Measurements from ENCODE around the gene SRD5A1. TPM values are rescaled to one million over a fixed set of nuclear protein-coding genes. Genes with fewer than 3 reads are reported as not detected.

SRD5A1 gene
- total RNA-seq, 4 donors from 2014 or later, result 2.2 to 5.6 (median 3.4) TPM

DNA sequence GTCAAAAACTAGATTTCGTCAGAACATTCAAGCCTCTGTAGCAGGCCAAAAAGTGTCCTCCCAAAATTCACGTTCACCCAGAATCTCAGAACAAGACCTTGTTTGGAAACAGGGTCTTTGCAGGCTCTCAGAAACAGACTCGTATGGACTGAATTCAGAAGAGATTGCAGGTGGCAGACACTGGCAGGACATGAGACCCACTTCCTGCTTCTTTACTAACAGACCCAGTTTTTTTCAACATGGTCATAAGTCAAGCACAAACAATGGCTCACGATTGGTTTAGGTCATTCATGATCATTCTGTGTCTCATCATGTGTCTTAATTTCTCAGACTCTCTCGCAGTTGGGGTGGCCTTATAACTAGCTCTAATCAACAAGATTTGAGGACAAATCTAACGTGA, 74.6 kb downstream of the SRD5A1 start:
- Histone ChIP-seq H3K27ac (no peak overlapping the region), H3K9me3 (no peaks in the 10 kb centered on the region), H3K4me3 (no peak overlapping the region), H3K36me3 (no peaks in the 10 kb centered on the region), H3K27me3 (no peaks in the 10 kb centered on the region), H3K4me1 (peaks cover 10 to 44% (median 21%) of the 10 kb centered on the region in 3 donors)
- 51 to 55% methylated on average over 5 of the region's 6 CpGs for WGBS, 2 donors (ENCODE audit: low coverage in 1 of 2)
- ATAC-seq, result no peak
- TF ChIP-seq POLR2AphosphoS5 (IDR thresholded peaks at IDR 0.05) (no peak), POLR2A (IDR thresholded peaks at IDR 0.05) (no peak), EP300 (IDR thresholded peaks at IDR 0.05) (no peak)
- TF ChIP-seq, protein P1, sequence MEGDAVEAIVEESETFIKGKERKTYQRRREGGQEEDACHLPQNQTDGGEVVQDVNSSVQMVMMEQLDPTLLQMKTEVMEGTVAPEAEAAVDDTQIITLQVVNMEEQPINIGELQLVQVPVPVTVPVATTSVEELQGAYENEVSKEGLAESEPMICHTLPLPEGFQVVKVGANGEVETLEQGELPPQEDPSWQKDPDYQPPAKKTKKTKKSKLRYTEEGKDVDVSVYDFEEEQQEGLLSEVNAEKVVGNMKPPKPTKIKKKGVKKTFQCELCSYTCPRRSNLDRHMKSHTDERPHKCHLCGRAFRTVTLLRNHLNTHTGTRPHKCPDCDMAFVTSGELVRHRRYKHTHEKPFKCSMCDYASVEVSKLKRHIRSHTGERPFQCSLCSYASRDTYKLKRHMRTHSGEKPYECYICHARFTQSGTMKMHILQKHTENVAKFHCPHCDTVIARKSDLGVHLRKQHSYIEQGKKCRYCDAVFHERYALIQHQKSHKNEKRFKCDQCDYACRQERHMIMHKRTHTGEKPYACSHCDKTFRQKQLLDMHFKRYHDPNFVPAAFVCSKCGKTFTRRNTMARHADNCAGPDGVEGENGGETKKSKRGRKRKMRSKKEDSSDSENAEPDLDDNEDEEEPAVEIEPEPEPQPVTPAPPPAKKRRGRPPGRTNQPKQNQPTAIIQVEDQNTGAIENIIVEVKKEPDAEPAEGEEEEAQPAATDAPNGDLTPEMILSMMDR (IDR thresholded peaks at IDR 0.05), result no peak

DNA sequence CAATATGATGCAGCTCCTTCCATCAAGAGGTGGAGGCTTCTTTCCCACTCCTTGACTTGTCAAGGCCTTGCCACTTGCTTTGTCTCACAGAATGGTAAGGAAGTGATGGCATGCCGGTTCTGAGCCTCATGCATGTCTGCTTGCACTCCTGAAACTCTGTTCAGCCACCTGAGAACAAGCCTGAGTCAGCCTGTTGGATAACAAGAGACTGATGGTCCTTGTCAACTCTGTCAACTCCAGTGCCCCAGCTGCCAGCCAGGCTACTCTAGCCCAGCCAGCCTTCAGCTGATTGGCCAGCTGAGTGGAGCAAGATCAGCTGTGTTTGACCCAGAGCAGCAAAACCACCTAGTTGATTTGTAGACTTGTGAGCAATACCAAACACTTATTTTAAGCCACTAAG, 75.6 kb downstream of the SRD5A1 start:
- no peak for ATAC-seq

DNA sequence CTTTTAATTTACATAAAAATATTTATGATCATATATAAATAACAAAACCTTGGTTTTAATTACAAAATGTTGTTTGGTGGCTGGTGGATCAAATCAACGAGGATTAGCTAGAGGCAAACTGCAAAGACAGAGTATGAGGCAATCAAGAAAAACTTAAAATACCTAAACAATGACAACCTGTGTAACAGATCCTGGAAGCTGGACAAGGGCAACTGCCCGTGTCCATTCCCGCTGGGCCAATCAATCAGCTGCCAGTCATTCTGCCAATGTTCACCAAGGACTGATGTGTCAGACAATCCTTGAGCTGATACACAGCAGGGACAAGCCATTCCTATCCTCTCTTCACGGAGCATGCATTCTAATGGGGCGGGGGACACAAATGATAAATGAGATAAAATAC, 76.8 kb downstream of the SRD5A1 start:
- WGBS, 2 donors (ENCODE audit: low coverage in 1 of 2), result 56 to 74% methylated on average over 3 to 5 of the region's 5 CpGs
- no peaks in the 10 kb centered on the region for H3K27me3 ChIP-seq

More for the DNA sequence above, 75.6 kb downstream of the SRD5A1 start:
- Histone ChIP-seq H3K27me3 (no peaks in the 10 kb centered on the region), H3K36me3 (no peaks in the 10 kb centered on the region), H3K4me1 (peaks cover 10 to 38% (median 20%) of the 10 kb centered on the region in 3 donors), H3K4me3 (no peak overlapping the region), H3K27ac (no peak overlapping the region), H3K9me3 (no peaks in the 10 kb centered on the region)
- TF ChIP-seq POLR2AphosphoS5 (IDR thresholded peaks at IDR 0.05) (no peak), EP300 (IDR thresholded peaks at IDR 0.05) (no peak), POLR2A (IDR thresholded peaks at IDR 0.05) (no peak)
- TF ChIP-seq, protein P1 (IDR thresholded peaks at IDR 0.05), result no peak
- 88% methylated on average over 1 of the region's 1 CpG; no CpG with 5 or more reads in 1 of the 2 donors for WGBS, 2 donors (ENCODE audit: low coverage in 1 of 2)

DNA sequence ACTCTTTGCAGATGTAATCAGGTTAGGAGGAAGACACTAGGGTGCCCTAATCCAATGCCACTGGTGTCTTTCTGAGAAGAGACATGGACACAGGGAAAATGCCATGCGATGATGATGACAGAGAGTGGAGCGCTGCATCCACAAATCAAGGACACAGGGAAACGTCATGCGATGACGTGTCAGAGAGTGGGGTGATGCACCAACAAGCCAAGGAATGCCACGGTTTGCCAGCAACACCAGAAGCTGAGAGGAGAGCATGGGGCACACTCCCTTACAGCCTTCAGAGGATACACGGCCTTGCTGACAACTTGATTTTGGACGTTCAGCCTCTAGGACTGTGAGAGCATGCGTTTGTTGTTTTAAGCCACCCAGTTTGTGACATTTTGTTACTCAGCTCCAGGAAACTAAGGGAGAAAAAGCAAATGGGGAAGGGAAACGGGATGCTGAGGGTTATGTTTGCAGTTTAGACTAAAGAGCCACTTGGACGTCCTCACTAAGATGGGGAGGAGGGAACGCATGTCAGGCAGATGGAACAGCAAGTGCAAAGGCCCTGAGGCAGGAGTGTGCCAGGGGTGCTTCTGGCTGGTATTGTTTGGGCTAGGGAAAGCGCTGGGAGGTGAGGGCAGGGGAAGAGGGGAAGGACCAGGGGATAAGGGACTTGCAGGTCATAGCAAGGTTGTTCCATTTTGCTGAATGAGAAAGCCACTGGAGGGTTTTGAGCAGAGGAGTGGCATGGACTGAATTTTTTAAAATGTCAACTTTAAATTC, 77.5 kb downstream of the SRD5A1 start:
- H3K36me3 ChIP-seq, result no peaks in the 10 kb centered on the region
- no peak overlapping the region for H3K27ac ChIP-seq
- WGBS, 2 donors (ENCODE audit: low coverage in 1 of 2), result 64 to 78% methylated on average over 8 to 10 of the region's 13 CpGs
- H3K9me3 ChIP-seq, result no peaks in the 10 kb centered on the region
- peaks cover 0 to 31% (median 18%) of the 10 kb centered on the region in 3 donors for H3K4me1 ChIP-seq
- no peak for ATAC-seq
- H3K27me3 ChIP-seq, result no peaks in the 10 kb centered on the region
- TF ChIP-seq, protein P1 (IDR thresholded peaks at IDR 0.05), result no peak
- no peak for TF ChIP-seq POLR2A (IDR thresholded peaks at IDR 0.05)
- no peak for TF ChIP-seq EP300 (IDR thresholded peaks at IDR 0.05)
- no peak for TF ChIP-seq POLR2AphosphoS5 (IDR thresholded peaks at IDR 0.05)
- H3K4me3 ChIP-seq, result no peak overlapping the region

More for the DNA sequence above, 76.8 kb downstream of the SRD5A1 start:
- no peak overlapping the region for H3K4me3 ChIP-seq
- no peak overlapping the region for H3K27ac ChIP-seq
- TF ChIP-seq POLR2A (IDR thresholded peaks at IDR 0.05) (no peak), POLR2AphosphoS5 (IDR thresholded peaks at IDR 0.05) (no peak), EP300 (IDR thresholded peaks at IDR 0.05) (no peak)
- TF ChIP-seq, protein P1 (IDR thresholded peaks at IDR 0.05), result no peak
- H3K9me3 ChIP-seq, result no peaks in the 10 kb centered on the region
- no peak for ATAC-seq
- H3K4me1 ChIP-seq, result peaks cover 4 to 31% (median 15%) of the 10 kb centered on the region in 3 donors
- H3K36me3 ChIP-seq, result no peaks in the 10 kb centered on the region

Data from gastroesophageal sphincter (tissue), 4 donors.